GM18861 (cell line): ENCODE measurements around the gene SOCS7.

ENCODE experiments used
- ATAC-seq: cut with Tn5 transposase; IDR thresholded peaks from one replicate; pipeline ENCODE4 v1.9.1; 2021; ENCODE audit not compliant: unreplicated experiment

SOCS7 gene

DNA sequence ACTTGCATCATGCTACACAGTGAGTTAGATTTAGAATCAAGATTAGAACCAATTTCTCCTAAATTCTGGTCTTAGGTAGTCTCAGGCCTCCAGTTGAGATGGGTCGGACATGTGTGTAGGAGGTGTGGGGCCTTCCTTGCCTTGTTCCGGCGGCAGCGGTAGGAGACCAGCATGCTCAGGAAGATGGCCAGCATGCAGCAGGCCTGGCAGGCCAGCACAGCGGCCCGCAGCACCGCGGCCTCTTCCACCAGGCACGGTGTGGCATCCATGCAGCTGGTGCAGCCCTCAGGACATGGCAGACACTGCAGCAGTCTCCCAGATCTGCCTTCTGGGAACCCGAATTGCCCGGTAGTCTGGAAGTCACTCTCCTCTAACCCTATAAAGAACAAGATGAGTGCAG is 14.8 kb upstream of the SOCS7 start:
- no peak for ATAC-seq

DNA sequence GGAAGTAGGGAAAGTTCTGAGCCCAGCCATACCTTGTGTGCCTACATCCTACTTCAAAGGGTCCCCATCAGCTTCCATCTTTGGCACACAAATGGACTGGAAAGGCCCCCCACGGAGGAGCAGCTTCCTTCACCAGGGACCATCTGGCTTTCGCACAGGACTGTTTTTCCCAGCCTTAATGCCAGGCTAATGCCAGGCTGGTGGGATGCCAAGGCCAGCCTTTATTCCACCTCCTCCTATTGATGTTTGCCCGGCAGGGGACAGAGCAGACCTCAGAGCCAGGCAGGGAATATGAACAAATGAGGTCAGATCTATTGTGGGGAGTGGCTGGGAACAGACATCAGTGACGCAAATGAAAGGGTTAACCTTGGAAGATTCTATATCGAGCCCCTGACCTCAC is 13.6 kb upstream of the SOCS7 start:
- ATAC-seq, result no peak

DNA sequence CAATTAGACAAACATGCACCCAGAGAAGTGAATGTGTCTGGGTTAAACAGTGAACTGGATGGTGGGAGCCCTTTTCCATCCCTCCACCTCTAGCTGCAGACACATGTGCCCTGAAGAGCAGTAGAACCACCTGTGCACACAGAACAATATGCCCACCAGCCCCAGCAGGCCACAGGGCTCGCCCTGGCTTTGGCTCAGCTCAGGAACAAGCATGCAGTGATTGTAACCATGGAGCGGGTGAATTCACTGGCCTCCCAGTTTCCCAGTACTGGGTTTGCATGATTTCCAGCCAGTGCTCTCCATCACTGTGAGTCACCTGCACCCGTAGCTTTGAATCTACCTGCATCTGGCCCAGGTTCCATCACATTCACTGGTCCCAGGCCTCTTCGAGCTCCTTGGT is 13.1 kb upstream of the SOCS7 start:
- no peak for ATAC-seq

DNA sequence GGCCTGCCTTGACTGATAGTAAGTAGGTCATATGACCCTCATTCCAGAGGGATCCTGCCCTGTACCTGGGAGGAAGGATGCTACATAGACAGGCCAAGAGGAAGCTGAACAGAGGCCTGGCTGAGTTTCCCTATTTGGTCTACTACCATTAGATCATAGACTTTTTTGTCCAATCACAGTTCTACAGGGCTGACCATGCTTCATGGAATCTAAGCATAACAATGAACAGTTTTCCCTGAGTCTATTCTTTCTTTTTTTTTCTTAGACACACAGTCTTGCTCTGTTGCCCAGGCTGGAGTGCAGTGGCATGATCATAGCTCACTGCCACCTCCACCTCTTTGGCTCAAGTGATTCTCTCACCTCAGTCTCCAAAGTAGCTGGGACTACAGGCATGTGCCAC is 11.8 kb upstream of the SOCS7 start:
- no peak for ATAC-seq

DNA sequence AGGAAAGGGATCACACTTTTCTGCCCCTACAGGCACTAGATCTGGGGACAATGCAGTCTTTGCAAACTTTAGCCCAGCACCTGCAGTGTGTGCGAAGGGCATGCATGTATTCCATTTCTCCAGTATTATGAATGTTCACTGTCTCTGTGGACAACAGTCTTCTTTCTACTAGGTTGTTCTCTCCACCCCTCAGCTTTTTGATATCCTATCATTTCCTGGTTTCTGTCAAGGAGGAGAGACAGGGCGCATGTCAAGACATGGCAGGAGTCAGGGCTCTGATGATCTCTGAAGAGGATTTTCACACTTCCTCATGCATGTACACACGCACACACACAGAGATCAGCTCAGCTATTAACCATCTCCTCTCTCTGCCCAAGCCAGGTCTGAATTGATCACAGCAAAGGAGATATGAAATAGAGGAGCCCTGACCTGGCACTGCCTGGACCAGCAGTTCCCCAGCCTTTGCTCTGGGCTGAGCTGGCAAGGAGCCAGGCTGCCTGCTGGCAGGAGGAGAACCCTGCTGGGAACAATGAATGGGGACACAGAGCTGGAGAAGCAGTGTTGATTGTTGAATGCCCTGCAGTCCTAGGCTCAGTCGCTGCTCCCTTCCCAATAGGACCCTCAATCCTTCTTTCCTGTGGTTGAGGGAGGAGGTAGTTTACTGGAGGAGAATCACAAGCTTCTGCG is 10.5 kb upstream of the SOCS7 start:
- no peak for ATAC-seq

DNA sequence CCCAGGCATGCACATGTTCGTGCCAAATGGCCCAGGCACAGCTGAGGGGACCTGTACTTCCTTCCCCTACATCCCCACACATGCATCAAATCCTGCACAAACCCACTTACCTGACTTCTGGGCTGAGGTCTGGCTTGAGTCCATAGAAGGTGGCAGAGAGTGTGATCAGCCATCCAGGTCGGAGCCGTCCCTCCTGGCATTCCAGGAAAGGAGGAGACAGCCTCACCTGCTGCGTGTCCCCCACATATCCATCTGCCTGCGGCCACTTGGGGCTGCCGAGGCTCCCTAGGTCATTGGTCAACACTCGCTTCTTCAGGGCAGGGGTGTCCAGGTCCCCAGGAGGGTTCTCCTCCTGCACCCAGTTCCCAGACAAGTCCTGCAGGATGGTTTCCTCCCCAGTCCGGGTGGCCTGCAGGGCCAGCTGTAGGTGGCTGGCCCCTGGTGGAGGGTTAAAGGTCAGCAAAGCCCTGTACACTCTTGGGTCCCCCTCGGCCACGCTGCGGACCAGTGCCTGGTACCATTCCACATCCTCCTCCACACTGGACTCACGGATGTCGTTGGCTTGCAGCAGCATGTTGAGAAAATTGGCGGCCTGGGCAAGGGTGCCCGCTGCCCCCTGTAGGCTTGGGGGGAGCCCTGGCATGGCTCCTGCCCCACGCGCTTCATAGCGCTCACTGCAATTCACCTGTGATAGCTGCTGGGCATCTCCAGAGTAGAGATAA is 8.6 kb upstream of the SOCS7 start:
- ATAC-seq, result no peak

DNA sequence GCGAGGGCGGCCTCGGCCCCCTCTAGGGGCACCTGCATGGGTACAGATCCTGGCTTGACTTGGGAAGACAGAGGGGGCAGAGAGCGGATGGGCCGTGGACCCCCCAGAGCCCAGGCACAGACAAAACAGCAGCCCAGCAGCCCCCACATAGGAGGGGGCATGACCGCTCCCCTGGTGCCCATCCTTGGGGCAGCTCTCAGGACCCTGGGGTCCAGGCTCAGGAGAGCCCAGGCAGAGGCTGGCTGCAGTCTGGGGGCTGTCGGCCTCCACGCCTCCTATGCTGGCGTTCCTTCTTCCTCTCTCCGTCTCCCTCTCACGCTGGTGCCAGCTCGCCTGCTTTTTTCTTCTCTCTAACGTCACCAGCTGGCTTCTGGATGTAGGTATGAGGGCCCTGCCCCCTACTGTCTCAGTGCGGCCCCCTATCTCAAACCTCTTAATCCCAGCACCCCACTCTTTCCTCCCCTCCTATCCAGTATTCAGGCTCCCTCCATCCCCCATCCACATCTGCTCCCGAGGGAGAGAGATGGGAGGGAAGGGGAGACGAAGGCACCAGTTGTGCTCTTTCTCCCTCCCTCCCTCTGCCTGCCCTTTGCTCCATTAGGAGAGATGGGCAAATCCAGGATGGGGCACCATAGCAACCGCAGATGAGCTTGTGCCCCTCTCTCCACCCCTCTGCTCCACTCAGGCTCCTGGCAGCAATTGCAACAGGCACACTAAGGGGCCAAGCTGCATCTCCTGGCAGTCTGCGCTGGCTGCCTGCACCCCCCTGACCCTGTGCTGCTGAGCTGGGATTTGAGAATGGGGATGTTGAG is 7.8 kb upstream of the SOCS7 start, which contains the start of gene GPR179:
Gene GPR179, minus strand, starts transcription at position 349 of the 812 bp plus-strand sequence. Its CDS starts 167 bp downstream, at position 182.
- ATAC-seq, result no peak

DNA sequence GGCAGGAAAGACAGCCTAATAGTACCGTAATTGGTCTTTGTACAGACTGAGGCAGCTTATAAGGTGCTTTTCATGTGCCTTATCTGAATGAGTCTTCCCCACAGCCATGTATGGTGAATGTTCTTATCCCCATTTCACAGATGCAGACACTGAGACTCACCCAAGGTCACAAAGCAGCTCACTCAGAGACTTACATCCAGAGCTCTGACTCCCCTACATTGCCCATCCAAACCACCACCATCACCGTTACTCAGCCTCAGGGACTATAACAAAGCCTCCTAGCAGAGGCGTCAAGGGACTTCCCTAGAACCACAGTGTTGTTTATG is 7.3 kb upstream of the SOCS7 start:
- no peak for ATAC-seq

DNA sequence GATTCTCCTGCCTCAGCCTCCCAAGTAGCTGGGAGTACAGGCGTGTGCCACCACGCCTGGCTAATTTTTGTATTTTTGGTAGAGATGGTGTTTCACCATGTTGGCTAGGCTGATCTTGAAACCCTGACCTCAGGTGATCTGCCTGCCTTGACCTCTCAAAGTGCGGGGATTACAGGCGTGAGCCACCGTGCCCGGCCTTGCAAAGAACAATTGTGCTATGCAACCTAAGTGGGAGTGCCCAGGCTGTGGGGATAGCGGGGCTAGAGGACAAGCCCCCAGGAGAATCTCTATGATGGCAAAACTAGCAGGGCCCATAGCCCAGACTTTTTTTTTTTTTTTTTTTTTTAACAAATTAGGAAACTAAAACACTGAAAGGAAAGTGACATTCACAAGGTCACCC is 5.9 kb upstream of the SOCS7 start:
- ATAC-seq, result no peak

DNA sequence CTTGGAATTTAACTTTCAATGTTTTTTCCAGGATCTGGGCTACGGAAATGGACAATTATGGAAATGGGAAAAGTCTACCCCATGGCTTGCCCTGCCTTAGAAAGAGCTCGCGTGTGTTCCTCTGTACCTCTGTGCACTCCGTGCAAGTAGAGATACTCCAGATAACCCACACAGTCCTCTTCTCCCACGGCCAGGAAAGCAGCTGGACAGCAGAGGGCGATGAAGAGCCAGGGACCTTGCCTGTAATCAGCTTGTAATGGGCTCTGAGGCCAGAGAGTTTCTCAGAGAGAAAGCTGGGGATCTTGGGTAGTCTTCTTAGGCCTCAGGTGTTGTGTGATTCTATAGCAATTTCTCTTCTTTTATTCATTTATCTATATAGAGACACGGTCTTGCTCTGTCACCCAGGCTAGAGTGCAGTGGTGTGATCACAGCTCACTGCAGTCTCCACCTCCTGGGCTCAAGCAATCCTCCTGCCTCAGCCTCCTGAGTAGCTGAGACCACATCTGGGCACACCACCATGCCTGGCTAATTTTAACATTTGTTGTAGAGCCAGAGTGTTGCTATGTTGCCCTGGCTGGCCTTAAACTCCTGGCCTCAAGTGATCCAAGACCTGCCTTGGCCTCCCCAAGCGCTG is 2.4 kb upstream of the SOCS7 start:
- ATAC-seq, result no peak

DNA sequence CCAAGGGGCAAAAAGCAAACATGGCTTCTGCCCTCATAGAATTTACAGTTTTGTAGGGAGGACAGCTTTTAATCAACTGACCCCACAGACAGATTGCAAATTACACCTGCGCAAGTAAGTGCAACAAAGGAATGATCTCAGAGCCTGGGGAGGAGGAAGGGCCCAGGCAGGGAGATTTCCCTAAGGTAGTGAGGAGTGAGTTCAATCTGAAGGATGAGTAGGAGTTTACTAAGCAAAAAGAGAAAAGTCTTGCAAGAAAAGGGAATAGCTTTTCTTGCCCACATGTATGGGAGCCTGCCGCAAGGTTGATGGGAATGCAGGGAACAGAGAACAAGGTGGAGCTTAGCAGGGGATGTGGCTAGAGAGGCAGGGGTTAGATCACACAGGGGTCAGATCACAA is 1.6 kb upstream of the SOCS7 start:
- ATAC-seq, result no peak

DNA sequence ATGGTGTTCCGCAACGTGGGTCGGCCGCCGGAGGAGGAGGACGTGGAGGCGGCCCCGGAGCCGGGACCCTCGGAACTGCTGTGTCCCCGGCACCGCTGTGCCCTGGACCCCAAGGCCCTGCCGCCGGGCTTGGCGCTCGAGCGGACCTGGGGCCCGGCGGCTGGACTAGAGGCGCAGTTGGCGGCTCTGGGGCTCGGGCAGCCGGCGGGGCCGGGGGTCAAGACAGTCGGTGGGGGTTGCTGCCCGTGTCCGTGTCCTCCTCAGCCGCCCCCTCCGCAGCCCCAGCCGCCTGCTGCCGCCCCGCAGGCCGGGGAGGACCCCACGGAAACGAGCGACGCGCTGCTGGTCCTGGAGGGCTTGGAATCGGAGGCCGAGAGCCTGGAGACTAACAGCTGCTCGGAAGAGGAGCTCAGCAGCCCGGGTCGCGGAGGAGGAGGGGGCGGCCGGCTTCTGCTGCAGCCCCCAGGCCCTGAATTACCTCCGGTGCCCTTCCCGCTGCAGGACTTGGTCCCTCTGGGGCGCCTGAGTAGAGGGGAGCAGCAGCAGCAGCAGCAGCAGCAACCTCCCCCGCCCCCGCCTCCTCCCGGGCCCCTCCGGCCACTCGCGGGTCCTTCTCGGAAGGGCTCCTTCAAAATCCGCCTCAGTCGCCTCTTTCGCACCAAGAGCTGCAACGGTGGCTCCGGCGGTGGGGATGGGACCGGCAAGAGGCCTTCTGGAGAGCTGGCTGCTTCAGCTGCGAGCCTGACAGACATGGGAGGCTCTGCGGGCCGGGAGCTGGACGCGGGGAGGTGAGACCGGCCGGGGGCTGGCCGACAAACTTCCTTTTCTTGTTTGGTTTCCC is 821 bp downstream of the SOCS7 start:
- ATAC-seq, result no peak

DNA sequence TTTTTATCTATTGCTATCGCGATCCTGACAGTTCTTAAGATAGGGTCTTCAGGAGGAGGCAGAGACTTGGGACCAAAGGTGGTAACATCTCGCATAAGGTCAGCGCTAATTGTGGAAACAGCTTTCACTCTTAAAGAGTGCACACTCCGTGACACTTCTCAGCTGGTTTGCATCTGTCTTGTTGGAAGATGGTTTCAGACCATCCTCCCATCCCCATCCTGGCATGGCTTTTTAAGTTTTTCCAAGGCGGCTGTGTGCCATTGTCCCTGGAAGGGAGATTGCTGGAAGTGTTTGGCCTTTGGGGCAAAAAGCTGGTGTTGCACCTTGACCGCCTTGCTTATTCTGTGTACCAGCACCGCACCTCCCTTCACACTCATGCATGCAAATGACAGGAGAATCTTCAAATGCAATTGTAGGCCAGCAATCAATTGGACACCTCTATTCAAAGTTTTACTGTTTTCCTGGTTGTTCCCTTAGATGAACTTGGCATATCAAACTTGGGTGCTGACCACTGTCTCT is 1.5 kb downstream of the SOCS7 start:
- no peak for ATAC-seq

DNA sequence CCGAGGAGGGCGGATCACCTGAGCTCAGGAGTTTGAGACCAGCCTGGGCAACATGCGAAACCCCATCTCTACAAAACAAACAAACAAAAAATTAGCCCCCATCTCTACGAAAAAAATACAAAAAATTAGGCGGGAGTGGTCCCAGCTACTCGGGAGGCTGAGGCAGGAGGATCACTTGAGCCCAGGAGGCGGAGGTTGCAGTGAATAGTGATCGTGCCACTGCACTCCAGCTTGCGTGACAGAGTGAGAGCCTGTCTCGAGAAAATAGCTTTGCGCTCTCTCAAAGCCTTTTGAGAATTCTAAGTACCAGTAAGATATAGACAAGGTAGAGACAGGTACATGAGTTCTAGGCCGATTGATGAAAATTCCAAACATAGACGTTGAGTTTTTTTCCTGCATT is 2.0 kb downstream of the SOCS7 start:
- no peak for ATAC-seq

DNA sequence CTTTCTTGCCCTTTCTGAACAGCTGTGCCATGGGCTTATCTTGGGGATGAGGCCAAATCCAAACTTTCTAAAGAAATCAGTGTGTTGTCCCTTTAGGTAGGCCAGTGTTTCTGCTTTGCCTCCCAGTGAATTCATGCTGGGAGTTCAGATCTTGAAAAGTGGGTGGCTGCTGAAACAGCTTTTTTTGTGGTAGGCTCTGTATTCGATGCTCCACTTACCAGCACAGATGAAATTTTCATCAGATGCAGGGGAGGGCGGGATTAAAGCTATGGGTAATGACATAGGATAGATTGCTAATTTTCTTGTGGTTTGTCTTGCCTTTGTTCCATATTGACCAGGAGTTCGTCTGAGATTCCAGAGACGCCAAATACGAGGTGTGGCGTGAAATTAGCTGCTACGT is 2.8 kb downstream of the SOCS7 start:
- ATAC-seq, result no peak

DNA sequence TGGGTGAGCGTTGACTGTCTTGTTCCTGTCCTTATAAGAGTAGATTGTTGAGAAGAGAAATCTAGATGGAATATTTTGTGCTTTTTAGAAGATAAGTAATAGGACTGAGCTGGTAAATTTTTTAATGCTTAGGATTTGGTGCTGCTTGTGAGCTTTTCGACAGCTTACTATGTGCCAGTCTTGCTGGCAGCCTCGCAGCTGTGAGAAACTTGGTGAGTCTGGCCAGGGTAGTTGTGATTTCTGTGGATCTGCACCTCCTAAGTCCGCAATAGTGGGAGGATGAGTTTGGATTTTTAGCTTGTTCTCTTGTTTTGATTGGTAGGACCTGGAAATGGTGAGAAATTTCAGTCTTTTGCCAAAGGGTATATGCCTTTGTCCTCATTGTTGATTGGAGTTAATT is 3.6 kb downstream of the SOCS7 start:
- no peak for ATAC-seq

DNA sequence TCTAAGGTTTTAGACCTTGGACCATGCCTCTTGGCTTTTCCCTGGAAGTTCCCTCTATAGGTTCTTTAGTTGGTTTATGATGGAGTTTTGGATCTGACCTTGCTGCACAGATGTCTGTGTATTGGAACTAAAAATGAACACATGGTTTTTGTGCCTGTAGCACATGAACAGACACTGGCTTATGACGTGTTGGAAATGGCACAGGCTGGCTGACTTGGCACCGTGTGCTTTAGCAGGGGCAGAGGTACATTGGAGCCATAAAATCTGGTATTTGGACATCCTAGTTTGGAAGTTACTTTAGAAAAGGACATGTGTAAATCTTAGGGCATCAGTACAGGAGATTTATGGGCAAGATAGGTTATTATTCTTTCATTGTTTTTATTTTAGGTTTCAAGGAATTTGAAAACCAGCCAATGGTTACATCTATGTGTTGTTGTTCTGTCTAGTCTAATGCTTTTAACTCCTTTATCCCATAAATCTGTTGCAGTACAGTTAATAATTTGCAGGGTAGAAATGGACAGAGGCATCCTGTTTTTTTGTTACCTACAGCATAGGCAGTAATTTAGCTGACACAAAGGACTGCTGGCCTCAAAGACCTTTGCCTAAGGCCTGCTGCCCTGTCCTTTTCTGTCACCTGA is 6.0 kb downstream of the SOCS7 start:
- ATAC-seq, result no peak

DNA sequence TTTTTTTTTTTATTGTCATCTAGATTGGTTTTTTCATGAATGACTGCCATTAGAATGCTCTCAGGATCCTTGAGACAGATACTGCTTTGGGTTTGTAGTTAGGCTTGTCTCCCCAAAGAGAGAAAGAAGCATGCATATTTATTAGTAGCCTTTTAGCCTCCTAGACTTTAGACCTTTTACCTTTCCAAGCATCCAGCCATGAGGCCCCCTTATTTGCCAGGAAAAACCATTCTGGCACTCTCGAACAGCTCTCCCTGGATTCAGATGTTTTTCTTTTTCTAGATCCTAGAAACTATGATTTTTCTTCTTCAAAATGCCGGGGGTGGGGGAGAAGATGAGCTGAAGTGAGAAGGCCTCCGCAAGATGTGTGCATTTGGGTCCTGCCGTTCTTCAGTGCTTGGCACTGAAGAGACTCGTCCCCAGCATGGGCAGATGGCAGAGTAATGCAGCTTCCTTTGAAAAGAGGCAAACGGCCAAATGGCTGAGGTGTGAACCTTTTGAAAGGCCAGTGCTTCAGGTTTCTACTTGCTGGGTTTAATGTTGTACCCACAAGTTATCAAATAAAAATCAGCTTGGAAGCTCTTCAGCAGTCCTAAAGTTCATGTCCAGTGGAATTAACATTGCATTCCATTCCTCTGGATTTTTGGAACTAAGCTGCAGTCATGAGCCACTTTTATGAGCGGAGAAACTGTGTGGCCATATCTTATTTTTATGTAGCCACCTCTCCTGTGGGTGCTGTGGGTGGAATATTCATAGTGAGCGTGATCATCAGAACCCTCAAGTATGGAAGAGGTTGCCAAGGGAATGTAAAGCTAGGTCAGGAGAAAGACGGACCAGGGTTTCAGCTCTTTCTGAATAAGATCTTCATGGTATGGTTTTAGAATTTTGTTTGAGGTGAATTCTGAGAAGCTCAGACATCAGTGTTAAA is 7.2 kb downstream of the SOCS7 start:
- ATAC-seq, result no peak
